GM21367 (cell line): ENCODE results near the gene FCHSD1.

Experiments used
- ATAC-seq: cut with Tn5 transposase; IDR thresholded peaks from one replicate; pipeline ENCODE4 v1.9.1; 2021; ENCODE audit not compliant: unreplicated experiment

The FCHSD1 gene

GRCh38 chr5:141646026-141646425 lies 5.2 kb downstream of the FCHSD1 start:
- ATAC-seq: no peak

GRCh38 chr5:141641634-141642267 lies 9.5 kb downstream of the FCHSD1 start:
- peak; percentile 44 for ATAC-seq

GRCh38 chr5:141640698-141641097 lies 10.5 kb downstream of the FCHSD1 start:
- ATAC-seq: no peak

- no peak for ATAC-seq
Observed at GRCh38 chr5:141640051-141640415, 11.2 kb downstream of the FCHSD1 start.

GRCh38 chr5:141639357-141640050 lies 11.7 kb downstream of the FCHSD1 start:
- ATAC-seq: no peak

GRCh38 chr5:141638771-141639170 lies 12.4 kb downstream of the FCHSD1 start:
- ATAC-seq: no peak

GRCh38 chr5:141637767-141638419 lies 13.3 kb downstream of the FCHSD1 start:
- peak; percentile 29 for ATAC-seq

- ATAC-seq: peak; percentile 7
Observed at GRCh38 chr5:141637123-141637766, 14.0 kb downstream of the FCHSD1 start.

GRCh38 chr5:141636413-141637122 lies 14.7 kb downstream of the FCHSD1 start, which contains the start of the genes HDAC3 and RELL2:
Gene HDAC3, minus strand, starts transcription at chr5:141636849. Its CDS starts 59 bp downstream, at chr5:141636790.
Gene RELL2, plus strand, starts transcription at chr5:141636997. Its CDS starts 1,229 bp downstream, at chr5:141638226.
- ATAC-seq: peak; percentile 53

- ATAC-seq: no peak
Observed at GRCh38 chr5:141636106-141636412, 15.2 kb downstream of the FCHSD1 start.

GRCh38 chr5:141635646-141636045 lies 15.6 kb downstream of the FCHSD1 start:
- ATAC-seq: no peak

- no peak for ATAC-seq
Observed at GRCh38 chr5:141634720-141635119, 16.5 kb downstream of the FCHSD1 start.

GRCh38 chr5:141633871-141634561 lies 17.2 kb downstream of the FCHSD1 start:
- peak; percentile 70 for ATAC-seq

GRCh38 chr5:141632650-141633049 lies 18.6 kb downstream of the FCHSD1 start:
- no peak for ATAC-seq

GRCh38 chr5:141630570-141631140 lies 20.6 kb downstream of the FCHSD1 start:
- no peak for ATAC-seq

- ATAC-seq: no peak
Observed at GRCh38 chr5:141628175-141628788, 22.9 kb downstream of the FCHSD1 start.

GRCh38 chr5:141623611-141624010 lies 27.6 kb downstream of the FCHSD1 start:
- no peak for ATAC-seq

- peak; percentile 66 for ATAC-seq
Observed at GRCh38 chr5:141623186-141623585, 28.0 kb downstream of the FCHSD1 start.

GRCh38 chr5:141618804-141619554 lies 32.2 kb downstream of the FCHSD1 start, which contains the start of gene DIAPH1:
Gene DIAPH1, minus strand, starts transcription at chr5:141619000. Its CDS starts 86 bp downstream, at chr5:141618914.
- peak; percentile 74 for ATAC-seq
